ENCODE measurements around the gene ZSCAN10. TPM values are rescaled to one million over a fixed set of nuclear protein-coding genes. Genes with fewer than 3 reads are reported as not detected.

ZSCAN10 gene
- total and polyA plus RNA-seq, 2 of the 13 experiments (the other 11 are each of a cell fraction or from before 2014, with no cell fraction given): not detected

GRCh38 chr16:3129137-3130131 is 30.3 kb upstream of the ZSCAN10 start (continued):
- no peak for TF ChIP-seq ZSCAN21 (CRISPR knock-in tag; IDR thresholded peaks at IDR 0.05; ENCODE audit: borderline replicate concordance)
- no peak for TF ChIP-seq REL (CRISPR knock-in tag; conservative IDR thresholded peaks at IDR 0.05)
- TF ChIP-seq, protein P1, sequence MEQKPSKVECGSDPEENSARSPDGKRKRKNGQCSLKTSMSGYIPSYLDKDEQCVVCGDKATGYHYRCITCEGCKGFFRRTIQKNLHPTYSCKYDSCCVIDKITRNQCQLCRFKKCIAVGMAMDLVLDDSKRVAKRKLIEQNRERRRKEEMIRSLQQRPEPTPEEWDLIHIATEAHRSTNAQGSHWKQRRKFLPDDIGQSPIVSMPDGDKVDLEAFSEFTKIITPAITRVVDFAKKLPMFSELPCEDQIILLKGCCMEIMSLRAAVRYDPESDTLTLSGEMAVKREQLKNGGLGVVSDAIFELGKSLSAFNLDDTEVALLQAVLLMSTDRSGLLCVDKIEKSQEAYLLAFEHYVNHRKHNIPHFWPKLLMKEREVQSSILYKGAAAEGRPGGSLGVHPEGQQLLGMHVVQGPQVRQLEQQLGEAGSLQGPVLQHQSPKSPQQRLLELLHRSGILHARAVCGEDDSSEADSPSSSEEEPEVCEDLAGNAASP (CRISPR knock-in tag; IDR thresholded peaks at IDR 0.05; ENCODE audit: borderline replicate concordance): 0 out of 2 replicates have a peak, but pooled peaks have one; percentile 33
- TF ChIP-seq PAXIP1 (CRISPR knock-in tag; conservative IDR thresholded peaks at IDR 0.05): 0 out of 2 replicates have a peak, but pooled peaks have one; percentile 14
- TF ChIP-seq, protein P2, sequence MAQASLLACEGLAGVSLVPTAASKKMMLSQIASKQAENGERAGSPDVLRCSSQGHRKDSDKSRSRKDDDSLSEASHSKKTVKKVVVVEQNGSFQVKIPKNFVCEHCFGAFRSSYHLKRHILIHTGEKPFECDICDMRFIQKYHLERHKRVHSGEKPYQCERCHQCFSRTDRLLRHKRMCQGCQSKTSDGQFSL (CRISPR knock-in tag; IDR thresholded peaks at IDR 0.05): no peak
- no peak for TF ChIP-seq ZFP36L2 (CRISPR knock-in tag; IDR thresholded peaks at IDR 0.05)
- TF ChIP-seq ZNF333 (CRISPR knock-in tag; IDR thresholded peaks at IDR 0.05; ENCODE audit: borderline replicate concordance): no peak
- TF ChIP-seq ZNF564 (CRISPR knock-in tag; IDR thresholded peaks at IDR 0.05): no peak
- peak; percentile 79 for TF ChIP-seq ZBTB33 (CRISPR knock-in tag; IDR thresholded peaks at IDR 0.05)
- TF ChIP-seq, protein P3, sequence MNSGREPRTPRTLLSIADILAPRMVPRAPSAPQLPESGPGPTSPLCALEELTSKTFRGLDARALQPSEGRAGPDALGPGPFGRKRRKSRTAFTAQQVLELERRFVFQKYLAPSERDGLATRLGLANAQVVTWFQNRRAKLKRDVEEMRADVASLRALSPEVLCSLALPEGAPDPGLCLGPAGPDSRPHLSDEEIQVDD (CRISPR knock-in tag; IDR thresholded peaks at IDR 0.05; ENCODE audit: borderline replicate concordance): 0 out of 2 replicates have a peak, but pooled peaks have one; percentile 35
- TF ChIP-seq TRIM22 (IDR thresholded peaks at IDR 0.05): no peak
- TF ChIP-seq SP2 (CRISPR knock-in tag; IDR thresholded peaks at IDR 0.05): no peak
- no peak for TF ChIP-seq HCFC1 (IDR thresholded peaks at IDR 0.05; ENCODE audit: low read depth, low read length)
- no peak for TF ChIP-seq ZHX1 (CRISPR knock-in tag; IDR thresholded peaks at IDR 0.05; ENCODE audit: low read depth)
- TF ChIP-seq TGIF2 (CRISPR knock-in tag; IDR thresholded peaks at IDR 0.05): no peak
